GM13976 (cell line): Measurements from ENCODE around the gene ZCCHC2.

ENCODE experiments used
- DNase-seq: peaks from one replicate; pipeline ENCODE4 v3.0.0; 2012; ENCODE audit warnings: low spot score
- CTCF ChIP-seq: IDR thresholded peaks from 2 replicates; pipeline ENCODE4 v1.5.1; 2012; ENCODE audit warnings: borderline replicate concordance, mild to moderate bottlenecking; ENCODE audit not compliant: insufficient read depth; ENCODE audit errors: extremely low read depth, missing control alignments, control extremely low read depth
- in situ Hi-C: fragments of 300-500 bp; cut with MboI; formaldehyde crosslinking; loops from one replicate; pipeline ENCODE4 v1.12.0; 2022; ENCODE audit warnings: low sequenced_read_pairs, mixed read lengths, inconsistent platforms; ENCODE audit not compliant: unreplicated experiment

The ZCCHC2 gene

GRCh38 chr18:62612776-62613175 is 90.0 kb downstream of the ZCCHC2 start:
- TF ChIP-seq CTCF = no peak
- DNase-seq = no peak
- in situ Hi-C loops = no loop called here

DNA sequence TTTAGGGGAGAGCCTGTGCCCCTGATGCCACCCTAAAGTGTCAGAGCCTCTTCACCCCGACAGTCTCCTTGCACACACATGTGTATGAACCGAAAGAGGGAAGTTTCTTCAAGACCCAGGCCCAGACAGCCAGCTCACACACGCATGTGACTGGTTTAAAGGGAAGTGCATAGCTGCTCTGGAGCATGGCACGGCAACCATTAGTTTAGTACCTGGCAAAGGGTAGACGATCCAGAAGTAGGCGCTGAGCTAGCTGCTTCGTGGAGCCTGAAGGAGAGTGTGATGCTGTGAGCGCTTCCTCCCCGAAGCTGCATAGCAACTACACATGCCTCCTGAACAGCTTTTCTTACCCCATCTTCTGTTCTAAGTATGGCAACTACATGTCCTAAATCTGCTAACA is 91.7 kb downstream of the ZCCHC2 start:
- no peak for DNase-seq
- TF ChIP-seq CTCF = no peak
- in situ Hi-C loops = no loop called here

DNA sequence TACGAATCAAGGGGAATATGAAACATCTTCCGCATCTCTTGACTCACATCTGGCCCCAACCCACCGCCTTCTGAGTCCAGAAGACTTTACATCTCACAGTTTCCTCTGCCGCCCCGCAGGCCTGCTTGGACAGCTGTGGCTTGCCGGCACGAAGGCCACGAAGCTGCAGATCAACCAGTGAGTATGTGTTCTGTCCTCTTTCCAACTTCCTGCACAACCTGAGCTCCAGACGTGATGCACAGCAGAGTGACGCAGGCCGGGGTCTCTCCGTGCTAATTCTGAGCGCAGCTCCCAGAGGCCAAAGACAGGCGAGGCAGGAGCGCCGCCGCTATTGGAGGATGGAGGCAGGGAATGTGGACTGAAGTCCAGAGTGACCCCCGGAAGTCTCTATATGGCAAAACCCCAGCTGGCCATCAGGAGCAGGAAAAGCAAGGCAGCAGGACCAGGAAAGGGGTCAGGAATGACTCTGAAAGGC is 93.5 kb downstream of the ZCCHC2 start:
- no peak for DNase-seq
- no peak for TF ChIP-seq CTCF
- in situ Hi-C loops = no loop called here

GRCh38 chr18:62617793-62618591 is 95.2 kb downstream of the ZCCHC2 start:
- no peak for TF ChIP-seq CTCF
- no peak for DNase-seq
- in situ Hi-C loops = no loop called here

DNA sequence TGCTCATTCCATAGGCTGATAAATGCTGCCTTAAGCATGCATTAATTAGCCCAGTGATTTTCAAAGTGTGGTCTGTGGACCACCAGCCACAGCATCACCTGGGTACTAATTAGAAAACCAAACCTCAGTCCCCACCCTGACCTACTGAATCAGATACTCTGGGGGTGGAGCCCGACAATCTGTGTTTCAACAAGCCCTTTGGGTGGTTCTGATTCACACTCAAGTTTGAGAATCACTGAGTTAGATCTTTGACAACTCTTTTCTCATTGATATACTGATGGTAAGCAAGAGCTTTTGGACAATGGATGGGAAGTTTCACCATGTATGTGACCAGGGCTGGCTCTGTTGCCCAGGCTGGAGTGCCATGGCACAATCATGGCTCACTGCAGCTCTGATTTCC is 95.9 kb downstream of the ZCCHC2 start:
- no peak for TF ChIP-seq CTCF
- in situ Hi-C loops = no loop called here
- no peak for DNase-seq

GRCh38 chr18:62621546-62621945 is 98.7 kb downstream of the ZCCHC2 start:
- no peak for DNase-seq
- no peak for TF ChIP-seq CTCF
- in situ Hi-C loops = no loop called here
